Measurements from ENCODE around the gene CLN5.

The CLN5 gene

DNA sequence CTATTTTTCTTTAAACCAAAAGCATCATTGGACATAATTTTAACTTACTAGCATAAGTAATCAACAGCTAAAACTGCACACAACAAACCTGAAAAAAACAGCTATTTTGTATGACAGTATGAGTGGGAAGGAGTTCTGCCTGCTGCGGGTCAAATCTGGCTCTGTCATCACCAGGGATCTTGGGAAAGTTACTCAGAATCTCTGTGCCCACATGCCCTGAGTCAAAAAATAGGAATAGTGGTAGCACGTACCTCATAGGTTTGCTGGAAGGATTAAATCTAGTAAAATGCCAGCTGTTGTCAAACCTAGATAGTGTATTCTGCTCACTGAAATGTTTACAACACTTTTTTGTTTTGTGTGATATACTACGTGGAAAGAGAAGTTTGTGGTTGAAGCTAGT lies 1.1 kb downstream of the CLN5 start:
- no peaks in the 10 kb centered on the region for H3K9me2 ChIP-seq (replicated peaks; ENCODE audit: insufficient read depth, low read length)
- H3K4me2 ChIP-seq (ENCODE audit: low read depth, low read length, poor library complexity, severe bottlenecking): peak overlapping the region; percentile 70
- H3K27me3 ChIP-seq (ENCODE audit: low read length): no peaks in the 10 kb centered on the region
- peak overlapping the region; percentile 80 for H2AFZ ChIP-seq (ENCODE audit: low read depth, low read length, severe bottlenecking)
- peak overlapping the region; percentile 87 for H3K9ac ChIP-seq (ENCODE audit: low read length)
- H3K9me3 ChIP-seq (ENCODE audit: insufficient read depth, low read length): no peaks in the 10 kb centered on the region
- 0 out of 2 replicates have a peak, but pooled peaks cover 3% of the 10 kb centered on the region for H3K79me2 ChIP-seq (ENCODE audit: insufficient read depth, low read length)
- H4K20me1 ChIP-seq (ENCODE audit: low read depth, low read length): no peaks in the 10 kb centered on the region
- no peak overlapping the region for H3K27ac ChIP-seq (ENCODE audit: low read depth, low read length)
- H3K4me3 ChIP-seq (ENCODE audit: insufficient read depth, low read length, poor library complexity, severe bottlenecking): peak overlapping the region; percentile 84
- H3F3A ChIP-seq (ENCODE audit: insufficient read depth): no peaks in the 10 kb centered on the region
- TF ChIP-seq, protein P1, sequence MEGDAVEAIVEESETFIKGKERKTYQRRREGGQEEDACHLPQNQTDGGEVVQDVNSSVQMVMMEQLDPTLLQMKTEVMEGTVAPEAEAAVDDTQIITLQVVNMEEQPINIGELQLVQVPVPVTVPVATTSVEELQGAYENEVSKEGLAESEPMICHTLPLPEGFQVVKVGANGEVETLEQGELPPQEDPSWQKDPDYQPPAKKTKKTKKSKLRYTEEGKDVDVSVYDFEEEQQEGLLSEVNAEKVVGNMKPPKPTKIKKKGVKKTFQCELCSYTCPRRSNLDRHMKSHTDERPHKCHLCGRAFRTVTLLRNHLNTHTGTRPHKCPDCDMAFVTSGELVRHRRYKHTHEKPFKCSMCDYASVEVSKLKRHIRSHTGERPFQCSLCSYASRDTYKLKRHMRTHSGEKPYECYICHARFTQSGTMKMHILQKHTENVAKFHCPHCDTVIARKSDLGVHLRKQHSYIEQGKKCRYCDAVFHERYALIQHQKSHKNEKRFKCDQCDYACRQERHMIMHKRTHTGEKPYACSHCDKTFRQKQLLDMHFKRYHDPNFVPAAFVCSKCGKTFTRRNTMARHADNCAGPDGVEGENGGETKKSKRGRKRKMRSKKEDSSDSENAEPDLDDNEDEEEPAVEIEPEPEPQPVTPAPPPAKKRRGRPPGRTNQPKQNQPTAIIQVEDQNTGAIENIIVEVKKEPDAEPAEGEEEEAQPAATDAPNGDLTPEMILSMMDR (IDR thresholded peaks at IDR 0.05; ENCODE audit: insufficient read depth, low read length, poor library complexity, severe bottlenecking): no peak
- TF ChIP-seq EZH2phosphoT487 (conservative IDR thresholded peaks at IDR 0.05; ENCODE audit: low read length): no peak
- no peaks in the 10 kb centered on the region for H3K36me3 ChIP-seq (ENCODE audit: low read length)

DNA sequence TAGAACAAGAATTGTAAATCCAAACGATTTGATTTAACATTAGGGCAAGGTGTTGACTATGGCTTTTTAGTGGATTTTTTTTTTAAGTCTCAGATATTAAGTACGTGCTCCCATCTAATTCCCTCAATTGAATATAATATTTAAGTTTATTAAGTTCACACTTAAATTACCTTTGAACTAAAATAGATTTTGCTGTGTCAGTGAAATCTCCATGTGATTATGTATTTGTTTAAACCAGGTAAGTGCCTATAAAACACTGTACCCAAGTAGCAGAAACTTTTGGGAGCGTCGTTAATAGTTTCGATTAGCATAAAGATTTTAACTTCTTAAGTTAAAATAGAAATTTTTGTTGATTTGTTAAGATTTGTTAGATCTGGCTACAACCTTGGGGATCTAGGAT lies 1.6 kb downstream of the CLN5 start:
- no peak overlapping the region for H3K27ac ChIP-seq (ENCODE audit: low read depth, low read length)
- TF ChIP-seq, protein P1 (IDR thresholded peaks at IDR 0.05; ENCODE audit: insufficient read depth, low read length, poor library complexity, severe bottlenecking): no peak
- TF ChIP-seq EZH2phosphoT487 (conservative IDR thresholded peaks at IDR 0.05; ENCODE audit: low read length): no peak
- H3K9ac ChIP-seq (ENCODE audit: low read length): no peak overlapping the region
- H3K36me3 ChIP-seq (ENCODE audit: low read length): no peaks in the 10 kb centered on the region
- no peaks in the 10 kb centered on the region for H3F3A ChIP-seq (ENCODE audit: insufficient read depth)
- H3K27me3 ChIP-seq (ENCODE audit: low read length): no peaks in the 10 kb centered on the region
- no peak overlapping the region for H2AFZ ChIP-seq (ENCODE audit: low read depth, low read length, severe bottlenecking)
- no peak overlapping the region for H3K4me3 ChIP-seq (ENCODE audit: insufficient read depth, low read length, poor library complexity, severe bottlenecking)
- no peaks in the 10 kb centered on the region for H4K20me1 ChIP-seq (ENCODE audit: low read depth, low read length)
- peak overlapping the region; percentile 70 for H3K4me2 ChIP-seq (ENCODE audit: low read depth, low read length, poor library complexity, severe bottlenecking)
- no peaks in the 10 kb centered on the region for H3K9me3 ChIP-seq (ENCODE audit: insufficient read depth, low read length)
- H3K9me2 ChIP-seq (replicated peaks; ENCODE audit: insufficient read depth, low read length): no peaks in the 10 kb centered on the region
- H3K79me2 ChIP-seq (ENCODE audit: insufficient read depth, low read length): 0 out of 2 replicates have a peak, but pooled peaks cover 3% of the 10 kb centered on the region

DNA sequence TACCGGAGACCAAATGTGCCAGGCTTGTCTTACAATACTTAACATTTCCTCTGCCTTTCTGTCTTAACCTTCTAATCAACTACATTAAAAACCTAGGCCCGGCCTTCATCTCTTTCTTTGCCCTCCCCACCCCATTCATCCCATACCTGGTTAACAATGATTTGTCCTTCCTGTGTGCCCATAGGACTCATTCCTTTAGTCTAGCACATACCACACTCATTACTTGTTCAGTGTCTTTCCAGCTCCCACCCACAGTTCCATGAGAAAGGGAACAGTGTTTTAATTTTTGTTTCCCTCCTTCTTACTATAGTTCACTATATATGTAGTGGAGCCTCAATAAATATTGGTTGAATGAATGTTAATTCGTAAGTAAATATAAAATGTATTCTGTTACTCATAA lies 2.4 kb downstream of the CLN5 start:
- no peaks in the 10 kb centered on the region for H3K9me3 ChIP-seq (ENCODE audit: insufficient read depth, low read length)
- H3F3A ChIP-seq (ENCODE audit: insufficient read depth): no peaks in the 10 kb centered on the region
- no peak for TF ChIP-seq EZH2phosphoT487 (conservative IDR thresholded peaks at IDR 0.05; ENCODE audit: low read length)
- TF ChIP-seq, protein P1 (IDR thresholded peaks at IDR 0.05; ENCODE audit: insufficient read depth, low read length, poor library complexity, severe bottlenecking): no peak
- no peaks in the 10 kb centered on the region for H3K27me3 ChIP-seq (ENCODE audit: low read length)
- no peak overlapping the region for H3K4me2 ChIP-seq (ENCODE audit: low read depth, low read length, poor library complexity, severe bottlenecking)
- 0 out of 2 replicates have a peak, but pooled peaks cover 3% of the 10 kb centered on the region for H3K79me2 ChIP-seq (ENCODE audit: insufficient read depth, low read length)
- H3K9me2 ChIP-seq (replicated peaks; ENCODE audit: insufficient read depth, low read length): no peaks in the 10 kb centered on the region
- no peak overlapping the region for H3K9ac ChIP-seq (ENCODE audit: low read length)
- no peak overlapping the region for H3K27ac ChIP-seq (ENCODE audit: low read depth, low read length)
- no peaks in the 10 kb centered on the region for H4K20me1 ChIP-seq (ENCODE audit: low read depth, low read length)
- H3K36me3 ChIP-seq (ENCODE audit: low read length): no peaks in the 10 kb centered on the region
- H2AFZ ChIP-seq (ENCODE audit: low read depth, low read length, severe bottlenecking): no peak overlapping the region
- H3K4me3 ChIP-seq (ENCODE audit: insufficient read depth, low read length, poor library complexity, severe bottlenecking): no peak overlapping the region

Measured in SU-DHL-6 (cell line).